ENCODE data around the gene FNIP1. TPM values are rescaled to one million over a fixed set of nuclear protein-coding genes. Genes with fewer than 3 reads are reported as not detected.

Gene FNIP1
- total and polyA plus RNA-seq, 12 donors: 2.9 to 63.4 (median 33.8) TPM

- Histone ChIP-seq H3K27ac (no peak overlapping the region), H3K4me1 (replicated peaks in 1 of 2) (peaks cover 6 to 27% of the 10 kb centered on the region in 2 donors), H3K9me3 (replicated peaks in 1 of 3) (peaks cover 0 to 8% (median 0%) of the 10 kb centered on the region in 3 donors), H3K4me3 (no peak overlapping the region), H3K36me3 (replicated peaks in 1 of 2) (no peaks in the 10 kb centered on the region), H3K27me3 (no peaks in the 10 kb centered on the region)
- intact Hi-C loops (cut with DNase I): no loop called here
- no peak for TF ChIP-seq POLR2A (IDR thresholded peaks at IDR 0.05)
- TF ChIP-seq CTCF (IDR thresholded peaks at IDR 0.05): no peak
- WGBS, 4 donors: 90 to 96% (median 93%) methylated on average over 4 of the region's 4 CpGs
- DNase-seq: no peak
Measured at GRCh38 chr5:131771692-131772091, 25.1 kb downstream of the FNIP1 start.

- DNase-seq: no peak
- intact Hi-C loops (cut with DNase I): no loop called here
- Histone ChIP-seq H3K4me3 (no peak overlapping the region), H3K4me1 (replicated peaks in 1 of 2) (peaks cover 9 to 23% of the 10 kb centered on the region in 2 donors), H3K9me3 (replicated peaks in 1 of 3) (peaks cover 0 to 8% (median 0%) of the 10 kb centered on the region in 3 donors), H3K27ac (no peak overlapping the region), H3K27me3 (no peaks in the 10 kb centered on the region), H3K36me3 (replicated peaks in 1 of 2) (no peaks in the 10 kb centered on the region)
- TF ChIP-seq CTCF (IDR thresholded peaks at IDR 0.05): no peak
- no peak for TF ChIP-seq POLR2A (IDR thresholded peaks at IDR 0.05)
- WGBS, 4 donors: 82 to 100% (median 95%) methylated on average over 1 of the region's 1 CpG
Measured at GRCh38 chr5:131769961-131770360, 26.9 kb downstream of the FNIP1 start.

GRCh38 chr5:131769336-131769735 is 27.5 kb downstream of the FNIP1 start:
- Histone ChIP-seq H3K4me1 (replicated peaks in 1 of 2) (peaks cover 9 to 23% of the 10 kb centered on the region in 2 donors), H3K9me3 (replicated peaks in 1 of 3) (peaks cover 0 to 8% (median 0%) of the 10 kb centered on the region in 3 donors), H3K27ac (no peak overlapping the region), H3K4me3 (no peak overlapping the region), H3K27me3 (no peaks in the 10 kb centered on the region), H3K36me3 (replicated peaks in 1 of 2) (no peaks in the 10 kb centered on the region)
- TF ChIP-seq CTCF (IDR thresholded peaks at IDR 0.05): no peak
- no peak for TF ChIP-seq POLR2A (IDR thresholded peaks at IDR 0.05)
- intact Hi-C loops (cut with DNase I): no loop called here
- 89 to 100% (median 93%) methylated on average over 1 of the region's 1 CpG for WGBS, 4 donors
- DNase-seq: no peak

- Histone ChIP-seq H3K27ac (no peak overlapping the region), H3K9me3 (replicated peaks in 1 of 3) (peaks cover 0 to 8% (median 0%) of the 10 kb centered on the region in 3 donors), H3K4me3 (no peak overlapping the region), H3K27me3 (no peaks in the 10 kb centered on the region), H3K36me3 (replicated peaks in 1 of 2) (no peaks in the 10 kb centered on the region), H3K4me1 (replicated peaks in 1 of 2) (peaks cover 9 to 15% of the 10 kb centered on the region in 2 donors)
- intact Hi-C loops (cut with DNase I): no loop called here
- DNase-seq: no peak
- TF ChIP-seq CTCF (IDR thresholded peaks at IDR 0.05): no peak
- no peak for TF ChIP-seq POLR2A (IDR thresholded peaks at IDR 0.05)
Measured at GRCh38 chr5:131767891-131768290, 28.9 kb downstream of the FNIP1 start.
